ENCODE data around the gene PPP4R4.

GRCh38 chr14:94305620-94306019, 131.5 kb downstream of the PPP4R4 start:
- TF ChIP-seq CTCF (IDR thresholded peaks at IDR 0.05) (no peak), POLR2A (IDR thresholded peaks at IDR 0.05) (no peak)

All from lower leg skin (tissue), 3 donors.